ENCODE measurements around the gene RABGEF1. TPM values are rescaled to one million over a fixed set of nuclear protein-coding genes. Genes with fewer than 3 reads are reported as not detected.
"Not testable (repeated sequence)": the region's sequence is repeated elsewhere in the genome, so short reads cannot be mapped to it uniquely, and the experiment has no call there.

RABGEF1 gene
- total RNA-seq, 1 donor from 2014 or later = 19.2 TPM

DNA sequence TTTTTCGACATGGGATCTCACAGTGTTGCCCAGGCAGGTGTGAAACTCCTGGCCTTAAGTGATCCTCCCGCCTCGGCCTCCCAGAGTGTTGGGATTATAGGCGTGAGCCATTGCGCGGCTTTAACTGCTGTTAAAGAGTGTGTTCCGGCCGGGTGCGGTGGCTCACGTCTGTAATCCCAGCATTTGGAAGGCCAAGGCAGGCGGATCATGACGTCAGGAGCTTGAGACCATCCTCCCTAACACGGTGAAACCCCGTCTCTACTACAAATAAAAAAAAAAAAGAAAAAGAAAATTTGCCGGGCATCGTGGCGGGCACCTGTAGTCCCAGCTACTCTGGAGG, 1.1 kb downstream of the RABGEF1 start:
- peak overlapping the region; percentile 98 for H3K4me3 ChIP-seq (ENCODE audit: low read depth, low read length)
- TF ChIP-seq, protein P1, sequence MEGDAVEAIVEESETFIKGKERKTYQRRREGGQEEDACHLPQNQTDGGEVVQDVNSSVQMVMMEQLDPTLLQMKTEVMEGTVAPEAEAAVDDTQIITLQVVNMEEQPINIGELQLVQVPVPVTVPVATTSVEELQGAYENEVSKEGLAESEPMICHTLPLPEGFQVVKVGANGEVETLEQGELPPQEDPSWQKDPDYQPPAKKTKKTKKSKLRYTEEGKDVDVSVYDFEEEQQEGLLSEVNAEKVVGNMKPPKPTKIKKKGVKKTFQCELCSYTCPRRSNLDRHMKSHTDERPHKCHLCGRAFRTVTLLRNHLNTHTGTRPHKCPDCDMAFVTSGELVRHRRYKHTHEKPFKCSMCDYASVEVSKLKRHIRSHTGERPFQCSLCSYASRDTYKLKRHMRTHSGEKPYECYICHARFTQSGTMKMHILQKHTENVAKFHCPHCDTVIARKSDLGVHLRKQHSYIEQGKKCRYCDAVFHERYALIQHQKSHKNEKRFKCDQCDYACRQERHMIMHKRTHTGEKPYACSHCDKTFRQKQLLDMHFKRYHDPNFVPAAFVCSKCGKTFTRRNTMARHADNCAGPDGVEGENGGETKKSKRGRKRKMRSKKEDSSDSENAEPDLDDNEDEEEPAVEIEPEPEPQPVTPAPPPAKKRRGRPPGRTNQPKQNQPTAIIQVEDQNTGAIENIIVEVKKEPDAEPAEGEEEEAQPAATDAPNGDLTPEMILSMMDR (conservative IDR thresholded peaks at IDR 0.05; ENCODE audit: low read depth, low read length) = no peak
- no peak for DNase-seq (ENCODE audit: low read depth)

DNA sequence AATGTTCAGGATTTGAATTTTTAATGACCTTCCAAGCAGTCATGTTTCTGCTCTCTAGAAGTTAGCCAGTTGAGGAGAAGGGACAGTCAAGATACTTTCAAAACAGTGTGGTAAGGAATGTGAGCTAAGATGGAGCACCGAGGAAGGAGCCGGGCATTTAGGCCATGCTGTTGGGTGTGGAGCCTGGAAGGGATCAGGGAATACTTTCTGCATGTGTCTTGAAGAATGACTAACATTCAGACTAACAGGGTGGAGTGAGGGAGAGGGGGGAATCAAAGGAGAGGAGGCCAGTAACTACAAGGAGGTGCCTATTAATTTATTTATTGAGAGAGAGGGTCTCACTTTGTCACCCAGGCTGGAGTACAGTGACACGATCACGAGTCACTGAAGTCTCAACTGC, 1.8 kb downstream of the RABGEF1 start:
- H3K4me3 ChIP-seq (ENCODE audit: low read depth, low read length) = peak overlapping the region; percentile 21
- DNase-seq (ENCODE audit: low read depth) = not testable (repeated sequence)

DNA sequence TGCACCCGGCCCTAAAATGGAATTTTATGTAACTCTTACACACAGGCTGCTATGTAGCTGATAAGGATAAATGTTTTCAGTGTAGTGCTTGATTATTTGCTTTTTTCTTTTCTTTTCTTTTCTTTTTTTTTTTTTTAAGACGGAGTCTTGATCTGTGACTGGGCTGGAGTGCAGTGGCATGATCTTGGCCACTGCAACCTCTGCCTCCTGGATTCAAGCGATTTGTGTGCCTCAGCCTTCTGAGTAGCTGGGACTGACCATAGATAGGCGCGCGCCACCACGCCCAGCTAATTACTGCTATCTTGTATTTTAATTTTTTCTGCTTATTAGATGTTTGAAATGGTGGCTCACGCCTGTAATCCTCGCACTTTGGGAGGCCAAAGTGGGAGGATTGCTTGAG, 3.4 kb downstream of the RABGEF1 start:
- H3K4me3 ChIP-seq (ENCODE audit: low read depth, low read length) = no peak overlapping the region
- no peak for DNase-seq (ENCODE audit: low read depth)
- TF ChIP-seq, protein P1 (conservative IDR thresholded peaks at IDR 0.05; ENCODE audit: low read depth, low read length) = no peak

DNA sequence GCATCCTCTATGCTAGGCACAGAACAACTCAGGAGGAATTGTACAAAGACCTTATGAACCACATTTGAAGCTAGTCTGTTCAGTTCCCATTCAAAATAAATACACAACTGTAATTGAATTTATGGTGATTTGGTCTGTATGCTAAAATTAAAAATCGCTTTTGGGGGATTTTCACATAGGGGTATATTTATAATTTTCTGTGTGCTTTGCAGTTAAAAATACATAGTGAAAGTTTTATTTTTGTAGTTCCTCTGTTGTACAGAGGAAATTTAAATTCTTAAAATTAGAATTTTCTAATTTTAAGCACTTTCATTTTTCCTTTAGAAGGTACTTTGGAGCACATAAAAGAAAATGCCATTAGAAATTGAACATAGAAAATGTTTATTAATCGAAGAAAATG, 6.9 kb downstream of the RABGEF1 start:
- TF ChIP-seq, protein P1 (conservative IDR thresholded peaks at IDR 0.05; ENCODE audit: low read depth, low read length) = no peak
- no peak for DNase-seq (ENCODE audit: low read depth)

DNA sequence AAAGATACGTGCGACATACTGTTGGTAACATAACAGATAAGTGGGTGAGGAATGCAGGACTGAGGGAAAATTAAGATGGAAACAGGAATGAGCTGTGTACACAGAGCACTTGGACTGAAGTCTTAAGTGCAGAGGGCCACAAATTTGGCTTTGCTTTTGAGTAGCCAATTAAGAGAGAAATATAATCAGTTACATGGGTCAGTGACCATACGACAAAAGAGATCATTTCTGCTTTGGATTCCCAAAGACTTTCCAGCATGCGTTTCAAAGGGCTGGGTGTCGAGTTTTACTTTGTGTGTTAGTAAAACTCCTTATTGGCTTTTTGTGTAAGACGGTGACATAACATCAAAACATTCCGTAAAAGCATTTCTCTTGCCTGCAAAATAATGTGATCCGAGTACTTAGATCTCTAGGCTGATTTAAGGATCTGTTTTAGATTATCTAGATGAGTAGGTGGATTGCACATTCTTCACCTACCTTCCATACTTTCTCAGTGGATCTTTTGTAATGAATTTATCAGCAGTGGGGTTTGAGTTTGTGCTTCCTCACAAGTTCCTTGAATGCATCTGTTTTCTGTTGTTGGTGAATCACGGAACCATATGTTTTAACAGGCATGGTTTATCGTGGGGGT, 7.5 kb downstream of the RABGEF1 start:
- TF ChIP-seq, protein P1 (conservative IDR thresholded peaks at IDR 0.05; ENCODE audit: low read depth, low read length) = no peak

More for the DNA sequence above, 6.9 kb downstream of the RABGEF1 start:
- H3K4me3 ChIP-seq (ENCODE audit: low read depth, low read length) = no peak overlapping the region

DNA sequence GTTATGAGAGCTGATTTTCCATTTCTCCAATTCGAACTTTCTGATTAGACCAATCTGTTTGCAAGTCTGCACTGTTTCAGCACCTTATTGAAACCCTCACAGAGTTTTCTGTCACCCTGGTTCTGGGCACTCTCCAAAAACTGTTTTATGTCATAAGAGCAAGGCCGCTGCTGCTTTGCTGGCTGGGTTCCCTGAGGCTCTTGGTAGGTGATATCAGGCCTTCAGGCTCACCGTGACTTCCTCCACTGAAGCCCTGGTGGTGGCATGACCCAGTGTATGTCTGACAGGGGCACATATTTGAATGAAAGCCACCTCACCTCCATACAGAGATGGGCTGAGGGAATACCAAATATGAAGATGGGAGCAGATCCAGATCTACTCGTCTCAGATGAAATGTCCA, 8.3 kb downstream of the RABGEF1 start:
- H3K4me3 ChIP-seq (ENCODE audit: low read depth, low read length) = no peak overlapping the region
- TF ChIP-seq, protein P1 (conservative IDR thresholded peaks at IDR 0.05; ENCODE audit: low read depth, low read length) = no peak
- no peak for DNase-seq (ENCODE audit: low read depth)

More for the DNA sequence above, 7.5 kb downstream of the RABGEF1 start:
- DNase-seq (ENCODE audit: low read depth) = no peak
- H3K4me3 ChIP-seq (ENCODE audit: low read depth, low read length) = no peak overlapping the region

DNA sequence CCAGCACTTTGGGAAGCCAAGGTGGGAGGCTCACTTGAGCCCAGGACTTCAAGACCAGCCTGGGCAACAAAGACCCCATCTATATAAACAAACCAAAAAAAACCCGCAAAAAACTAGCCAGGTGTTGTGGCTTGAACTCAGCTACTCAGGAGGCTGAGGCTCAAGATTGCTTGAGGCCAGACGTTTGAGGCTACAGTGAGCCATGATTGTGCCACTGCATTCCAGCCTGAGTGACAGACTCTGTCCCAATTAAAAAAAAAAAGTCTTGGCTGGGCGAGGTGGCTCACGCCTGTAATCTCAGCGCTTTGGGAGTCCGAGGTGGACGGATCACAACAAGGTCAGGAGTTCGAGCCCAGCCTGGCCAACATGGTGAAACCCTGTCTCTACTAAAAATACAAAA, 11.4 kb downstream of the RABGEF1 start:
- no peak for DNase-seq (ENCODE audit: low read depth)
- no peak overlapping the region for H3K4me3 ChIP-seq (ENCODE audit: low read depth, low read length)
- TF ChIP-seq, protein P1 (conservative IDR thresholded peaks at IDR 0.05; ENCODE audit: low read depth, low read length) = no peak

Measured in epithelial cell of proximal tubule (primary cell).